ENCODE results near the gene PKN2.

DNA sequence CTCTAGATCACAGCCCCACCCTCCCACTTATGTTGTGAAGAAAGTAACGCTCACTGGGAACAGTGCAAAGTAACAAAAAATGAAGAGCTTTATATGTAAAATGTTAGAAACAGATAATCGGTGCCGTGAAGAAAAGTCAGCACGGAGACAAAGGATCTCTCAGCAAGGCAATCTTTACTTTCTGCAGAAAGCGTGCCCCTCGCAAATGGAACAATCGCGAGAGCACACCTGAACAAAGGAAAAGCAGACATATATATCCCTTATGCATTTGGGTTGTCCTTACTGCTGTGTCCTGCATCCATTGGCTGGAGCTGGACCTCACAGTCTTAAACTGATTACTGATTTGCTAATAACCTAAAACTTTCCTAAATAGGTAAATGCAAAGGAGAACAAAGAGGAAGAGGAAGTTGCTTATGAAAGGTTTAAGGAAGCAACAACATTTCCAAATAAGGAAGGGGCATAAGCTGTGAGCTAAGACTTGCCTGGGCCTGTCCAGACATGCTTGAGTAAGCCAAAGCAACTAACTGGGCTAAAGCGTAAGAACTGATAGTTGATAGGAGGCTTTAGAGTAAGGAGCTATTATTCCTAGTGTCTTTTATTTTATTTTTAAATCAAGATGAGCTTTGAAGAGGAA lies 117.6 kb downstream of the PKN2 start:
- TF ChIP-seq, protein P1, sequence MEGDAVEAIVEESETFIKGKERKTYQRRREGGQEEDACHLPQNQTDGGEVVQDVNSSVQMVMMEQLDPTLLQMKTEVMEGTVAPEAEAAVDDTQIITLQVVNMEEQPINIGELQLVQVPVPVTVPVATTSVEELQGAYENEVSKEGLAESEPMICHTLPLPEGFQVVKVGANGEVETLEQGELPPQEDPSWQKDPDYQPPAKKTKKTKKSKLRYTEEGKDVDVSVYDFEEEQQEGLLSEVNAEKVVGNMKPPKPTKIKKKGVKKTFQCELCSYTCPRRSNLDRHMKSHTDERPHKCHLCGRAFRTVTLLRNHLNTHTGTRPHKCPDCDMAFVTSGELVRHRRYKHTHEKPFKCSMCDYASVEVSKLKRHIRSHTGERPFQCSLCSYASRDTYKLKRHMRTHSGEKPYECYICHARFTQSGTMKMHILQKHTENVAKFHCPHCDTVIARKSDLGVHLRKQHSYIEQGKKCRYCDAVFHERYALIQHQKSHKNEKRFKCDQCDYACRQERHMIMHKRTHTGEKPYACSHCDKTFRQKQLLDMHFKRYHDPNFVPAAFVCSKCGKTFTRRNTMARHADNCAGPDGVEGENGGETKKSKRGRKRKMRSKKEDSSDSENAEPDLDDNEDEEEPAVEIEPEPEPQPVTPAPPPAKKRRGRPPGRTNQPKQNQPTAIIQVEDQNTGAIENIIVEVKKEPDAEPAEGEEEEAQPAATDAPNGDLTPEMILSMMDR (IDR thresholded peaks at IDR 0.05 in 8 of 11, conservative IDR thresholded peaks at IDR 0.05 in 3 of 11) = no peak
- TF ChIP-seq POLR2A (IDR thresholded peaks at IDR 0.05) = no peak
- TF ChIP-seq POLR2AphosphoS5 (IDR thresholded peaks at IDR 0.05) = no peak
